ENCODE data around the gene RIPOR3.
"Not testable (repeated sequence)": the region's sequence is repeated elsewhere in the genome, so short reads cannot be mapped to it uniquely, and the experiment has no call there.

RIPOR3 gene

GRCh38 chr20:50676377-50676731 is 15.0 kb downstream of the RIPOR3 start:
- not testable (repeated sequence) for H3K27ac Mint-ChIP-seq (ENCODE audit: low read depth); H3K27me3 Mint-ChIP-seq; H3K4me3 Mint-ChIP-seq; H3K4me1 Mint-ChIP-seq; H3K36me3 Mint-ChIP-seq (ENCODE audit: insufficient read depth); DNase-seq (ENCODE audit: low spot score in 2 of 2); ATAC-seq (replicated peaks; ENCODE audit: extremely low read depth, poor library complexity, severe bottlenecking); H3K9me3 Mint-ChIP-seq

GRCh38 chr20:50675671-50676376 is 15.5 kb downstream of the RIPOR3 start:
- DNase-seq (ENCODE audit: low spot score in 2 of 2) (no peak), ATAC-seq (replicated peaks; ENCODE audit: extremely low read depth, poor library complexity, severe bottlenecking) (no peak)
- H3K36me3 Mint-ChIP-seq (ENCODE audit: insufficient read depth), result peaks cover 2% of the 10 kb centered on the region
- no peaks in the 10 kb centered on the region for H3K27me3 Mint-ChIP-seq
- H3K9me3 Mint-ChIP-seq, result no peaks in the 10 kb centered on the region
- no peak overlapping the region for H3K27ac Mint-ChIP-seq (ENCODE audit: low read depth)
- H3K4me3 Mint-ChIP-seq, result no peak overlapping the region
- no peaks in the 10 kb centered on the region for H3K4me1 Mint-ChIP-seq

- no peaks in the 10 kb centered on the region for H3K4me1 Mint-ChIP-seq
Observed at GRCh38 chr20:50674138-50674825, 17.1 kb downstream of the RIPOR3 start.

GRCh38 chr20:50673466-50674137 is 17.7 kb downstream of the RIPOR3 start:
- no peak for DNase-seq (ENCODE audit: low spot score in 2 of 2)
- ATAC-seq (replicated peaks; ENCODE audit: extremely low read depth, poor library complexity, severe bottlenecking), result no peak
- no peaks in the 10 kb centered on the region for H3K36me3 Mint-ChIP-seq (ENCODE audit: insufficient read depth)

More at GRCh38 chr20:50674138-50674825, 17.1 kb downstream of the RIPOR3 start:
- DNase-seq (ENCODE audit: low spot score in 2 of 2) (no peak), ATAC-seq (replicated peaks; ENCODE audit: extremely low read depth, poor library complexity, severe bottlenecking) (no peak)
- Mint-ChIP-seq H3K27me3 (peaks cover 4% of the 10 kb centered on the region), H3K9me3 (no peaks in the 10 kb centered on the region), H3K27ac (ENCODE audit: low read depth) (no peak overlapping the region), H3K4me3 (no peak overlapping the region), H3K36me3 (ENCODE audit: insufficient read depth) (peaks cover 2% of the 10 kb centered on the region)

GRCh38 chr20:50673146-50673465 is 18.2 kb downstream of the RIPOR3 start:
- ATAC-seq (replicated peaks; ENCODE audit: extremely low read depth, poor library complexity, severe bottlenecking) (no peak), DNase-seq (ENCODE audit: low spot score in 2 of 2) (no peak)
- Mint-ChIP-seq H3K36me3 (ENCODE audit: insufficient read depth) (no peaks in the 10 kb centered on the region), H3K4me1 (no peaks in the 10 kb centered on the region), H3K27me3 (peaks cover 15% of the 10 kb centered on the region), H3K9me3 (no peaks in the 10 kb centered on the region), H3K4me3 (no peak overlapping the region), H3K27ac (ENCODE audit: low read depth) (no peak overlapping the region)

More at GRCh38 chr20:50673466-50674137, 17.7 kb downstream of the RIPOR3 start:
- no peaks in the 10 kb centered on the region for H3K4me1 Mint-ChIP-seq
- peaks cover 10% of the 10 kb centered on the region for H3K27me3 Mint-ChIP-seq
- H3K9me3 Mint-ChIP-seq, result no peaks in the 10 kb centered on the region
- H3K27ac Mint-ChIP-seq (ENCODE audit: low read depth), result no peak overlapping the region
- no peak overlapping the region for H3K4me3 Mint-ChIP-seq

GRCh38 chr20:50672400-50673145 is 18.8 kb downstream of the RIPOR3 start:
- H3K27ac Mint-ChIP-seq (ENCODE audit: low read depth), result no peak overlapping the region
- H3K36me3 Mint-ChIP-seq (ENCODE audit: insufficient read depth), result no peaks in the 10 kb centered on the region
- peaks cover 18% of the 10 kb centered on the region for H3K27me3 Mint-ChIP-seq
- no peak for DNase-seq (ENCODE audit: low spot score in 2 of 2)
- H3K4me3 Mint-ChIP-seq, result no peak overlapping the region
- H3K4me1 Mint-ChIP-seq, result no peaks in the 10 kb centered on the region
- H3K9me3 Mint-ChIP-seq, result no peaks in the 10 kb centered on the region
- ATAC-seq (replicated peaks; ENCODE audit: extremely low read depth, poor library complexity, severe bottlenecking), result no peak

GRCh38 chr20:50671626-50672025 is 19.7 kb downstream of the RIPOR3 start:
- Mint-ChIP-seq H3K36me3 (ENCODE audit: insufficient read depth) (no peaks in the 10 kb centered on the region), H3K27ac (ENCODE audit: low read depth) (no peak overlapping the region), H3K27me3 (peaks cover 18% of the 10 kb centered on the region), H3K4me3 (no peak overlapping the region), H3K4me1 (no peaks in the 10 kb centered on the region), H3K9me3 (no peaks in the 10 kb centered on the region)
- ATAC-seq (replicated peaks; ENCODE audit: extremely low read depth, poor library complexity, severe bottlenecking) (no peak), DNase-seq (ENCODE audit: low spot score in 2 of 2) (no peak)

- DNase-seq (ENCODE audit: low spot score in 2 of 2); ATAC-seq (replicated peaks; ENCODE audit: extremely low read depth, poor library complexity, severe bottlenecking); H3K36me3 Mint-ChIP-seq (ENCODE audit: insufficient read depth); H3K4me1 Mint-ChIP-seq; H3K9me3 Mint-ChIP-seq; H3K27ac Mint-ChIP-seq (ENCODE audit: low read depth); H3K4me3 Mint-ChIP-seq: not testable (repeated sequence)
- peaks cover 18% of the 10 kb centered on the region for H3K27me3 Mint-ChIP-seq
Observed at GRCh38 chr20:50671010-50671409, 20.3 kb downstream of the RIPOR3 start.

GRCh38 chr20:50670126-50670862 is 21.0 kb downstream of the RIPOR3 start:
- DNase-seq (ENCODE audit: low spot score in 2 of 2) (no peak), ATAC-seq (replicated peaks; ENCODE audit: extremely low read depth, poor library complexity, severe bottlenecking) (no peak)
- H3K36me3 Mint-ChIP-seq (ENCODE audit: insufficient read depth), result no peaks in the 10 kb centered on the region
- H3K27me3 Mint-ChIP-seq, result peaks cover 18% of the 10 kb centered on the region
- no peaks in the 10 kb centered on the region for H3K4me1 Mint-ChIP-seq
- no peak overlapping the region for H3K4me3 Mint-ChIP-seq
- H3K9me3 Mint-ChIP-seq, result no peaks in the 10 kb centered on the region
- no peak overlapping the region for H3K27ac Mint-ChIP-seq (ENCODE audit: low read depth)

GRCh38 chr20:50668798-50669197 is 22.5 kb downstream of the RIPOR3 start:
- Mint-ChIP-seq H3K27ac (ENCODE audit: low read depth) (no peak overlapping the region), H3K4me3 (no peak overlapping the region), H3K4me1 (no peaks in the 10 kb centered on the region), H3K9me3 (no peaks in the 10 kb centered on the region), H3K27me3 (peaks cover 20% of the 10 kb centered on the region), H3K36me3 (ENCODE audit: insufficient read depth) (no peaks in the 10 kb centered on the region)
- no peak for DNase-seq (ENCODE audit: low spot score in 2 of 2)
- ATAC-seq (replicated peaks; ENCODE audit: extremely low read depth, poor library complexity, severe bottlenecking), result no peak

- H3K4me1 Mint-ChIP-seq, result no peaks in the 10 kb centered on the region
- no peak for DNase-seq (ENCODE audit: low spot score in 2 of 2)
- no peak for ATAC-seq (replicated peaks; ENCODE audit: extremely low read depth, poor library complexity, severe bottlenecking)
- peaks cover 25% of the 10 kb centered on the region for H3K27me3 Mint-ChIP-seq
- H3K36me3 Mint-ChIP-seq (ENCODE audit: insufficient read depth), result no peaks in the 10 kb centered on the region
- H3K4me3 Mint-ChIP-seq, result no peak overlapping the region
- H3K9me3 Mint-ChIP-seq, result no peaks in the 10 kb centered on the region
- no peak overlapping the region for H3K27ac Mint-ChIP-seq (ENCODE audit: low read depth)
Observed at GRCh38 chr20:50668326-50668725, 23.0 kb downstream of the RIPOR3 start.

- Mint-ChIP-seq H3K9me3 (no peaks in the 10 kb centered on the region), H3K27me3 (peaks cover 29% of the 10 kb centered on the region), H3K4me3 (no peak overlapping the region), H3K36me3 (ENCODE audit: insufficient read depth) (no peaks in the 10 kb centered on the region), H3K4me1 (no peaks in the 10 kb centered on the region), H3K27ac (ENCODE audit: low read depth) (no peak overlapping the region)
- DNase-seq (ENCODE audit: low spot score in 2 of 2) (no peak), ATAC-seq (replicated peaks; ENCODE audit: extremely low read depth, poor library complexity, severe bottlenecking) (no peak)
Observed at GRCh38 chr20:50666709-50667298, 24.5 kb downstream of the RIPOR3 start.

Data from central memory CD8-positive, alpha-beta T cell (primary cell).